GM23248 (cell line): ENCODE measurements around the gene ACTR2.

Source experiments
- EZH2 ChIP-seq: fragments of 200-600 bp; sonication (generic); IDR thresholded peaks from 2 replicates; pipeline ENCODE4 v1.6.1; 2018; ENCODE audit warnings: antibody characterized with exemption, mild to moderate bottlenecking; ENCODE audit not compliant: insufficient read depth, poor library complexity, severe bottlenecking
- EZH2phosphoT487 ChIP-seq: fragments of 200-600 bp; sonication (generic); IDR thresholded peaks from 2 replicates; pipeline ENCODE4 v1.6.1; 2018; ENCODE audit warnings: antibody characterized with exemption, moderate library complexity, mild to moderate bottlenecking, low read depth; ENCODE audit not compliant: insufficient read depth

DNA sequence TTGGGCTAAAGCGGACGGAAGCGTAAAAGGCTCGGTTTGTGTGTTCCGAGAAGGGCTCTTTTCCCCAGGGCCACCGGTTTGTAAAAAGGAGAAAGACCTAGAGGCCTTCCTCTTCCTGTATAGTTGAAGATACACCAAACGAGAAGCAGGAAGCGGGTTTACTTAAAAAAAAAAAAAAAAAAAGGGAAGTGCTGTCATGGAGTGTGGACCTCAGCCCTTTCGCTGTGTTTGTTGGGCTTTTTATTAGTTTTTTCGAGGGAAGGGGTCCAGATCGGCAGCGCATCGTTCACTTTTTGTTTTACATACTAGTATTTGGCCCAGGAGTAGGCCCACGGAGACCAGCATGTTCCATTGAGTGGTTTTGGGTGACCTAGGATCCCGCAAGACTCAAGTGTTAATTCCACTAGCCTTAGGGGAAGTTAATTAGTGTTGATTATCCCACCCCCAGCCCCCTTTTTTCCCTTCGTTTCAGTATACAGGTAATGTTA is 676 bp downstream of the ACTR2 start:
- TF ChIP-seq EZH2phosphoT487 = no peak
- TF ChIP-seq EZH2 = no peak
